HG02870 (cell line): ENCODE data around the gene EPHB4.

Experiments used
- ATAC-seq: cut with Tn5 transposase; IDR thresholded peaks from one replicate; pipeline ENCODE4 v1.9.1; 2021; ENCODE audit warnings: mild to moderate bottlenecking, moderate library complexity; ENCODE audit not compliant: unreplicated experiment

EPHB4 gene

DNA sequence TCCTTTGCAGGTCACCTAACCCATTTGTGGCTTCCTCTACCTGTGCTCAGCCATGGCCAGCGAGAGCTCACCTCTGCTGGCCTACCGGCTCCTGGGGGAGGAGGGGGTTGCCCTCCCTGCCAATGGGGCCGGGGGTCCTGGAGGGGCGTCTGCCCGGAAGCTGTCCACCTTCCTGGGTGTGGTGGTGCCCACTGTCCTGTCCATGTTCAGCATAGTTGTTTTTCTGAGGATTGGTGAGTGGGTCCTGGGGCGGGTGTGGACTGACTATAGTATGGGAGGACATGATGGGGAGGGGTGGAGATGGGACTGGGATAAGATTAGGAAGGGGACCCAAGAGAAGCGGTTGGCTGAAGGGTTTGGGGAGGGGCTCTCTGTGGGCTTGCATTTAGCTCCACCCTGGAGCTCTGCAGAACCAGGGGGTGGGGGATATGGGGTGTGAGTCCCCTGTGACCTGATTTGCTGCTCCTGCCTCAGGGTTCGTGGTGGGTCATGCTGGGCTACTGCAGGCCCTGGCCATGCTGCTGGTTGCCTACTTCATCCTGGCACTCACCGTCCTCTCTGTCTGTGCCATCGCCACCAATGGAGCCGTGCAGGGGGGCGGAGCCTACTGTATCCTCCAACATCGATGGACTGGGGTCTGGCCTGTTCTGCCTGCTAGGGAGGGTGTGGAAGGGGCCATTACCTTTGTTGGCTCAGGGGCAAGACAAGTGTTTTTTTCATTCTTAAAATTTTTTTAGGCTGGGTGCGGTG, 27.0 kb upstream of the EPHB4 start:
- ATAC-seq: no peak

DNA sequence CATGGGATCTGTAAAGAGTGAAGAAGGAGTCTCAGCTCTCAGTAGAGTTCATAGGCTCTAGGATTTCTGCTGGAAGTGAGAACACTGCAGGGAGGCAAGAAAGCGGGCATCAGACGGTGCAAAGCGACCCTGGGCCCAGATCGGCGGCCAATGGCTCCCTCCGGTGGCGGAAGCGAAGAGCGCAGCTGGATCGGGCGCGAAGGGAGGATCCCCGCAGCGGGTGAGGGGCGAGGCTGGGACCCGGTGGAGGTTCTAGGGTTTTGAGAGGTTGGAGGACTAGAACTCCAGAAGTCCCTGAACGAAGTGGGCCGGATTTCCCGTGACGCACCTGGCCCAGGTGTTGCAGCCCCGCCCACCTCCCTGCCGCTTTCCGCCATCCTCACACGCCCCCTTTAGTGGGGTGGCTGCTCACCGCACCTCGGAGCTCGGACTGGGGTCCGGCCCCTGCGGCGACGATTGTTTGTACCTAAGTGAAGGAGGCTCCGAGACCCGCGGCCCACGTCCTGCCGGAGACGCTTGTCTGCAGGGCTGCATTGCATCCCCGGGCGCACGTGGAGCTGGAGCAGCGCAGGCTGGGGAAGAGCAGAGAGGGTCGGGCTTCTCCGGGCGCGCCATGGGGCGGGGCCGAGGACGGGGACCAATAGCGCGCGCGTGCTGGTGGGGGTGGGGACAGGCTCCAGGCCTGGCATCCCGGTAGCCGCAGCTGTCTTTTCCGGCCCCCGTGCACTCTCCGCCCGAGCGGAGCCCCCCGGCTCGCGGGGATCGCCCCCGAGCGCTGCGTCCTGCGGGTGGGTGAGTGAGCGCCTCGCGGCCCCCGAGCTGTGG, 24.9 kb upstream of the EPHB4 start, which contains the start of gene SLC12A9:
Gene SLC12A9 (plus strand): TSS at position 666 of the 825 bp plus-strand sequence. CDS start 1,485 bp downstream, outside the sequence.
- peak; percentile 89 for ATAC-seq

DNA sequence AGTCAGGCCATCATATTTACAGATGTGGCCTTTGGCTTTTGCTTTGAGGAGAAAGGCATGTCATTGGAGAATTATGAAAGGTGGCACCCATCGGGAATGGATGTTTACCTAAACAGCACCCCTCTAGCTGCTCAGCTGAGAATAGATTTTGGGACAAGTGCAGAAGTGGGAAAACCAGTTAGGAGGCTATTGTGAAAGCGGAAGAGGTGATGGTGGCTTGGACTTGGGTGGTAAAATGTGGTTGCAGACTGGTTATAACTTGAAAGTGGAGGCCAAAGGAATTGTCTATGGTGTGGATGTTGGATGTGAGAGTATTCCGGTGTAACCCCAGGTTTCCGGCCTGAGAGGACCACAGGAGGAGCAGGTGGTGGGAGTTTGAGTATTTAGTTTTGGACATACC, 20.0 kb upstream of the EPHB4 start:
- ATAC-seq: no peak

DNA sequence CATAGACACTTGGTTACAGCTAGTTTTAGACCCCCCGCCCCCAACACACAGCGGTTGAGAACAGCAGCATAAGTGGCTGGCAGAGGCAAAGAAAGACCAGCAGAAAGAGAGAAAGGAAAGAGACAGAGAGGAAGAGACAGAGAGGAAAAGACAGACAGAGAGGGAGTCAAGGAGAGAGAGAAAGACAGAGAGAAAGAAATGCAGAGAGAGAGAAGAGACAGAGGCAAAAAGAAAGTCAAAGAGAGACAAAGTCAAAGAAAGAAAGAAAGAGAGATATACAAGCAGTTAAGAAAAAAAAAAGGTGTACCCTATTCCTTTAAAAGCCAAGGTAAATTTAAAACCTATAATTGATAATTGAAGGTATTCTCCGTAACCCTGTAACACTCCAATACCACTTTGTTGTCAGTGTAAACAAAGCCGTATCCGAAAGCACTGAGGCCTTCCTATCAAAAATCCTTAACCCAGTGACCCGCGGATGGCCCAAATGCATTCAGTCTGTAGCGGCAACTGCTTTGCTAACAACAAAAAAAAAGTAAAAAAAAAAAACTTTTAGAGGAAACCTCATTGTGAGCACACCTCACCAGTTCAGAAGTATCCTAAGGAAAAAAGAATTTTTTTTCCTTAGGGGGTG, 13.3 kb upstream of the EPHB4 start:
- no peak for ATAC-seq

DNA sequence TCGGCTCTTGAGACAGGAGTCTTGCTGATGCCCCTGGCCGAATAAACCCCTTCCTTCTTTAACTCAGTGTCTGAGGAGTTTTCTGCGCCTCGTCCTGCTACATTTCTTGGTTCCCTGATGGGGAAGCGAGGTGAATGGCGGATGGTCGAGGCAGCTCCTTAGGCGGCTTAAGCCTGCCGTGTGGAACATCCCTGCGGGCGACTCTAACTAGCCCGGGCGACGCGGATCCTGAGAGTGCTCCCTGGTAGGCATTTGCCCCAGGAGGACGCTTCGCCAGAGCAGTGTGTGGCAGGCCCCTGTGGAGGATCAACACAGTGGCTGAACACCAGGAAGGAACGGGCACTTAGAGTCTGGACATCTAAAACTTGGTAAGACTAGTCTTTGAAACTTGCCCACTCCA, 12.0 kb upstream of the EPHB4 start:
- ATAC-seq: no peak

DNA sequence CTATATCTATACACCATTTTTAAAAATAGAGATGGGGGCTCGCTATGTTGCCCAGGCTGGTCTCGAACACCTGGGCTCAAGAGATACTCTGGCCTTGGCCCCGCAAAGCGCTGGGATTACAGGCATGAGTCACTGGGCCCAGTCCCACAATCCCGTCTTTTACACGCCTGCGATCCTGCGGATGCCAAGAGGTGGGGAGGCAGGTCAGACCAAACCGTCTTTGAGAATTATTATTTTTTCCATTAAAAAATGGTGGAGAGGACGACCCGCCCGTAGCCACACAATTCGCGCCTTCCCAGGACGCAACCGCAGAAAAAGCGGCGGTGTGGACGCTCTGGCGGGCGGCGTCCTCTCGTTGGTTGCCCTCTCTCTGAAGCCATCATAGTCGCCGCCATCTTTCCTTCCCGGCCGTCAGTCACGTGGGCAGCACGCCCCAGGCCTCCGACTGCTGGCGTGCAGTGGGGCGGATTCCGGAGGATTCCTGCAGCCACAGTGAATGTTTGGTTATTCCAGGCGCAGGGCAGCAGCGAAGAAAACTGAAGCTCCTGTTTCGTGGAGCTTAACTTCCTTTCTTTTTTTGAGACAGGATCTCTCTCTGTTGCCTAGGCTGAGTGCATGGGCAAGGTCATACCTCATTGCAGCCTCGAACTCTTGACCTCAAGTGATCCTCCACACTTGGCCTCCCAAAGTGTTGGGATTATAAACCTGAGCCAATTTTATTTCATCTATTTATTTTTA, 9.9 kb upstream of the EPHB4 start:
- ATAC-seq: no peak

DNA sequence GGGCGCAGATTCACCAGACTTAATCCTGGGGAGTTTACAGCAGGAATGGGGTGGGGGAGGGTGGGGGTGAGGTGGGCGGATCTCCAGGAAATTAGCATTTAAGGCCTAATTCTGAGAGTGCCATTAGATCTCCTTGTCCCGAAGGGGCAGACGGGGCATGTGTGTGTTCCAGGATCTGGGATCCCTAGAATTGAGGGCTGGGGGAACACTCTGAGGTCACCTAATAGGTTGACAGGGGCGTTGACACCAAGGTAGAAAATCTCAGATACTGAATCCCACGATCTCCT, 9.4 kb upstream of the EPHB4 start:
- ATAC-seq: no peak

DNA sequence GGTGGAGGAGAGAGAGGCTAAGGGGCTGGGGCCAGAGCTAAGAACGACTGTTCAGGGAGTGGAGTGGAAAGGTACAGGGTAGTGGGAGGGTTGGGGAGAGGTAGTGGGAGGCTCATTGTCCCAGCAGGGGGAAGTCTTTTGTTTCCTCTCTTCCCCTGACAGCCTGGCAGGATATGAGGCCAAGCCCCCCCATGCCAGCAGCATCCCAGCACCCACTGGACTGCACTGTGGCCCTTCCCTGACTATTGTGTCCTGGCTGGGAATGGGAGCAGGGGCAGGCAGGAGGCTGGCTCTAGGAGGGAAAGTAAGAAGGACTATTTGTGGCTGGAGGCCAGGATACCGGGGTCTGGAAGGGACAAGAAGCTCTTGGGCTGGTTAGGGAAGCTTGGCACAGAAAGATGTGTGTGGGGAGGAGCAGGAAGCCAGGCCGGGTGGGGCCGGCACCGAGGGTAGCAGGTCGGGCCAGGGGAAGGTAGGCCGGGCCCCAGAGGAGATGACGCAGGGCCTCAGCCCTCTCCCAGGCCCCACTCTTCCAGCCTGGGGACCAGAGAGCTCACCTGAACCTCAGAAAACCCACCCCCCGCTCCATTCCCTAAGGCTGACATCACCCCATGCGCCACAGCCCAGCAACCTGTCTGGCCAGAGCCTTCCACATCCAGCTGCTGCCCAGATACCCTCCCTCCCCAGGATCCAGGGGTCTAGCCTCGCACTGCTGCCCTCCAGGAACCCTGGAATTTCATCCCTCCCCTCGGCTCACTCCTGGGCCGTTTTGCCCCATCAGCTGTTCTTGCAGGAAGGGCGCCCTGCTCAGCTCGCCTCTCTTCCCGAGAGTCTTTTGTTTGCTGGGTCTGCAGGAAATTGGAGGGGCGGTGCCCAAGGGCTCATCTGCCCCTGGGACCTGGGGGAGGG, 8.8 kb upstream of the EPHB4 start:
- no peak for ATAC-seq

DNA sequence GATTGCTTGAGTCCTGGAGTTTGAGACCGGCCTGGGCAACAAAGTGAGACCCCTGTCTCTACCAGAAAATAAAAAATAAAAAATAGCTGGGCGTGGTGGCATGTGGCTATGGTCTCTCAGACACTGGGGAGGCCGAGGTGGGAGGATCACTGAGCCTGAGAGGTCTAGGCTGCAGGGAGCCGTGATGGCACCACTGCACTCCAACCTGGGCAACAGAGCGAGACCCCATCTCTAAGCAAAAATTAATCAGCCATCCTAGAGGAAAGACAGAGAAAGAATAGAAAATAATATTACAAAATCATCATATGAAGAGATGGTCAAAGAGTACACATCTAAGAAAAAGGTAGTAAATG, 4.9 kb upstream of the EPHB4 start:
- no peak for ATAC-seq

DNA sequence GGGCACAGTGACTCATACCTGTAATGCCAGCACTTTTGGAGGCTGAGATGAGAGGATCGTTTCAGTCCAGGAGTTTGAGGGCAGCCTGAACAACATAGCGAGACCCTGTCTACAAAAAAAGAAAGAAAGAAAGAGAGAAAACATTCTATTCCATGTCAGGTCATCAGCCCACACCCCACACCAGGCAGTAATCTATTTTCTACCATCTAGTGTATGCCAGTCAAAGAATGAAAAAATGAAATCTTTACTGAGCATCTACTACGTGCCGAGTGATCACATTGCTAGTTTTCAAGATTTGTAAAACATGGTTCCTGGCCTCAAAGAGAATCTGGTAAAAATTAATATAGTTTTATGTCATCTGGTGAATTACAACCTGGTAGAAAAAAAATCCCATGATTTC, 3.1 kb upstream of the EPHB4 start:
- no peak for ATAC-seq

DNA sequence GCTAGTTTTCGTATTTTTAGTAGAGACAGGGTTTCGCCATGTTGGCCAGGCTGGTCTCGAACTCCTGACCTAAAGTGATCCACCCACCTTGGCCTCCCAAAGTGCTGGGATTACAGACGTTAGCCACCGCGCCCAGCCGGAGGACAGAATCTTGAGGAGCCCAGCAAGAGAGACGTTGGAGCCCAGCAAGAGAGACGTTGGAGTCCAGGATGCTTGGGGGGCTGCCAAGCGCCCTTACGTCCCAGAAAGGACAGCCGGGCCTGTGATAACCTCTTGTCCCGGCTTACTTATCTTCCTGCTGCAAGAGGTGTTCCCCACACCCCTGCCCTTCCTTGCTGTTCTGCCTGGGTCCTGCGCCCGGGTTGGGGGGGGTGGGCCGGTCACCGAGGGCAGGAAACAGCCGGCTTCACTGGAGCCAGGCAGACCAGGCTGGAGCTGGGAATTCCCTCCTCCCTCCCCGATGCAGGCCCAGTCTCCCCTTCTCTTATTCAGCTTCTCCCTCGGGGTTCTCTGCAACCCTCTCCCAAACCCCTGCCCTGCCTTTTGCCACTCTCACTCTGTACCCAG, 1.9 kb upstream of the EPHB4 start:
- no peak for ATAC-seq

DNA sequence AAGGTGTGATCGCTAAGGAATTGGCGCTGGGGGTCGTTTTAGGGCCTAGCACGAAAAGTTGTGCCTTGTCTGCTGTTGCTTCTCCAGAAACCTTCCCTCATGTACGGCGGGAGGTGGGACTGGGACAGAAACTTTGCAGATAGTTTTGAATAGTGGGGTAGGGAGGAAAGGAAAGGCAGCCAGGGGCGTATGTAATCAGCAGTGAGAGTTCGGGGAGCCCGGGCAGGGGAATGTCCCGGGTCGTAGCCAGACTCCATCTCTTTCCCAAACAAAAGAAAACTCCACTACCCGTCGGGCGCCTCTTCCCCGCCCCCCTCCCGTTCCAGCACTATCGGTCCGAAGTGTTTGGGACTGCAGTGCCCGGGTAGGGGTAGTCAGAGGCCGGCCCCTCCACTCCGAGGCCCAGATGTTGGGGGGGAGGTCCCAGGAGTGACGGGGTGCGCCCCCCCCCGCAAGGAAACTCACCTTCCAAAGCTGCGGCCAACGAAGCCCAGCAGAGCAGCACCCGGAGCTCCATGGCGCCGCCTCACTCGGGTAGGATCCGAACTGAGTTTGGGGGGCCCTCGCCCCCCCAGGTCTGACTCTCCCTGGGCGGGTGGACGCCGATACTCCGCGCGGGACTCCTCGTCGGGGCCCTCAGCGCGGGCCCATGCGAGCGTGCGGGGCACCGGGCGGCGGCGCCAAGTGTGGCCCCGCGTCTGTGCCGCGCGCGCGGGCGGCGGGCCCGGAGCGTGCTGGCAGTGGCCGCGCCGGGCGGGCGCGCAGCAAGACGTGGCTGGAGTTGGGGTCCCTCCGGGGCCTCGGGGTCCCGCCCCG, 601 bp downstream of the EPHB4 start:
- no peak for ATAC-seq

DNA sequence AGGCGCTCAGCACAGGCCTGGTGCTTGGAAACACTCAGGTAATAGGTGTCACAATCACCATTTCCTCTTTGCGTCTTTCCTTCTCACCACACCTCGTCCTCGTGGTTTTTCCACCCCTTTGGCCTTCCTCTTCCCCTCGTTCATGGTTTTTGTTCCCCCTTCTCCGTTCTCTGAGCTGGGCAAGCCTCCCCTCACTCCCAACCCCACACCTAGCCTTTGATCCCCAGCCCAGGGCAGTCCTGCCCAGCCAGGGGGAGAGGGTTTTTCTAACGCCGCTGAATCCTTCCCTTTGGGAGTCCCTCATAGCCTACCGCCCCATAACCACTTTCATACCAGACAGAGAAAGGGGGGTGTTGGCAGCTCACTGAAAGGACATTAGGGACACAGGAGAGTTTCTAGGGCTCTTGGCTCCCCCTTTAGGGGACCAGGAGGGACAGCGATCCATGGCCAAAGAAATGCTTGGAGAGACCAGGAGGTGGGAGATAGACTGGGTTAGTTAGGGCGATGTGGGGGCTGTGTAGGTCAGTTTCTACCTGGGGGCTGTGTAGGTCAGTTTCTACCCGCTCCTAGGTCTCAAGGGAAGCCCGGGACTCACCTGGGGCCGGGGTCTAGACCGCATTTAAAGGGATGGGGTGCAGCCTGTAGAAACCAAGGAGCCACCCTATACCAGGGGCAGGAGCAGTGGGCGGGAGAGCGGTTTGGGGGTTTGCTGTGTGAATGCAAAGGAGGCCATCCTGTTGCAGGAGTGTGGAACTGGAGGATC, 1.4 kb downstream of the EPHB4 start:
- ATAC-seq: no peak

DNA sequence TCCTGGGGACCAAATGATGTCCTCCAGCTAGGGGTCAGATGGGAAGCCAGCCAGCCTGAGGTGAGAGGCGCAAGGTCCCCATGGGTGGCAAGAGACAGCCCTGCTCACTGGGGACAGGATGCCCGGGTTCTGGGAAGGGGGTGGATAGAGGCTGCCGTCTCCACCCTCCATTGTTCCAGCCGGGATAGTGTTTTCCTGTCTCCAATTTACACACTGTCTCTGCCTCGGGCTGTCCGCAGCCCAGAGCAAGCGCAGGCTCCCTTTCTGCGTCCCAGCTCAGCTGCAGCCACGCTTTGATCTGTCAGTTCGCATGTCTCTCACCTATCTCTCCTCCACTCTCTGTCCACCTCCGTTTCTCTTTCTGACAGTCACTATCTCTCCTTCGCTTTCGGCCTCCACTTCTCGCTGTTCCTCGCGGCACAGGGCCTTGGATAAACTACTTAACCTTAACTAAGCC, 2.1 kb downstream of the EPHB4 start:
- ATAC-seq: no peak

DNA sequence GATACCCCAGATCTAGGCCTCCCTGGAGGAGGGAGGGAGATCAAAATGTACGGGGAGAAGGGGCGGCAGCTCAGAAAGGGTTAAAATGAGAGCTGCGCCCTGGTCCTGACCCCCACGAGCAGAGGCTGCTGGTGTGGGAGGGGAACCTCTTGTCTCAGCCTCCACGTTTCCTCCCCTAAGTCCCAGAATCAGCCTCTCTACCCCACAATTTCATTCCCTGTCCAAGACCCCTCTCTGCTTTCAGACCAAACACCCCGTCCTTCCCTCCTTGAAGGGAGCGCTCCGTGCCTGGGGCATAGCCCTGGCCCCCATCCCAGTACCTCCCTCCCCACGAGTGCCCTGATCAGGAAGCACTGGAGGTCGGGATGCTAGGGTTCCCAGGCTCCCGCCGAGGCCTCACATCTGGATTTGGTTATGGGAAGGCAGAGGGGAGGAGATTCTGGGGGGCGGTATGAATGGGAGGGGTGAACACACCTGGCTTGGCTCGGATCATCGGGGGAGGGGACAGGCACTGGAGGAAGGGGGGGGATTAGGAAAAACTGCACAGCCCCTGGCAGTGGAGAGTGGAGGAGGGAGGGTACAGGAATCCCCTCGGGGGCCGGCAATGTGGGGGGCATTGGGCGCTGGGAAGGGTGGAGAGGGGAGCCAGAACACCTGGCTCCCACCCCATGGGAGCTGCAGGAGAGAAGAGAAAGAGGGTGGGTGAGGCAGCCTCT, 2.7 kb downstream of the EPHB4 start:
- no peak for ATAC-seq

DNA sequence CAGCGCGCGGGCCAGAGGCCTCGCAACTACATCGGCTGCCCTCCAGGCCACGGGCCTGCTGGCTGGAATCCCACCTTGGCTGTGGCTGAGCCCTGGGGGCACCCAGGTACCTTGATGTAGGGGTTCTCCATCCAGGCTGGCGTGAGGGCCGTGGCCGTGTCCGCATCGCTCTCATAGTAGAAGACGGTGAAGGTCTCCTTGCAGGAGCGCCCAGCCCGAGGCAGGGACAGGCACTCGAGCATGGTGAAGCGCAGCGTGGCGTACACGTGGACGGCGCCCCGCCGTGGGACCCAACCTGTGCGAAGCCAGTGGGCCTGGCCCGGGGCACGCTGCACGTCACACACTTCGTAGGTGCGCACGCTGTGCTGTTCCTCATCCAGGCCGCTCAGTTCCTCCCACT, 3.8 kb downstream of the EPHB4 start:
- no peak for ATAC-seq

DNA sequence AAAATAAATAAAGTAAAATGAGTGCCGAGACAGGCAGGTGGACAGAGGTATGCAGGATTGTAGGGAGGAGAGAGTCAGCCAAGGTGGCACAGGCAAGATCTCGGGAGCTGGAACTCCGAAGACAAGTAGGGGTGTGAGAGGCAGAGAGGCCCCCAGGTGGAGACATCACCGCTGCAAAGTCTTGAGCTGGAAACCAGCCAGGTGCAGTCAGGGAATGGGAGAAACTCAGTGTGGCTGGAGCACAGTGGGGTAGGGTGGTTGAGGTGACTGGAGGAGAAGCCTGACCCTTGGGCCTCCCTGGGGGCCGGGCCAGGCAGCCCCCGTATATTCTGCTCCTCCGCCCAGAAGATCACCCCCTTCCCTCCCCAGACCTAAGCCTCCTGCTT, 4.2 kb downstream of the EPHB4 start:
- no peak for ATAC-seq
